GM03348 (cell line): ENCODE measurements around the gene SUCLA2.
A peak's percentile ranks its signal among the peaks of the same experiment; 100 is the strongest.
"Not testable (repeated sequence)": the region's sequence is repeated elsewhere in the genome, so short reads cannot be mapped to it uniquely, and the experiment has no call there.

Source experiments
- DNase-seq: peaks from one replicate; pipeline ENCODE4 v3.0.0; 2012; ENCODE audit warnings: low spot score

The SUCLA2 gene

DNA sequence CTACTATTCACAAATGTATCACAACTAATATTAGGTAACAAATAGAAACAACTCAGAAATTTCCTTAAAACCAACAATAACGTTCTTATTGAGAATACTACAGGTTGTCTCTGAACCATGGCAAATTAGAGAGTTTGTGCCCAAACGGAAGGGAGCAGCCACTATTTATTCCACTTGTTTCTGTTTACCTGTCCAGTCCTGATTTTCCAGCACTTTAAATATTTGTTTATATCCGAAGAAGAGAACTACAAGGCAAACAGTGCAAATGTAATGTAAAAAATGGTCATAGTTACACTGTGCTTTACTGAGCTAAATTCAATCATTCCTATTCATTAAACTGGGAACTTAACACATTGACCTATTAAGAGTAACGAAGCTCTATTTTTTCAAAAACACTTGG, 9.2 kb downstream of the SUCLA2 start:
- no peak for DNase-seq

- no peak for DNase-seq
These were observed 10.1 kb downstream of the SUCLA2 start for GRCh38 chr13:47990920-47991466.

GRCh38 chr13:47990427-47990826, 10.6 kb downstream of the SUCLA2 start:
- DNase-seq = no peak

DNA sequence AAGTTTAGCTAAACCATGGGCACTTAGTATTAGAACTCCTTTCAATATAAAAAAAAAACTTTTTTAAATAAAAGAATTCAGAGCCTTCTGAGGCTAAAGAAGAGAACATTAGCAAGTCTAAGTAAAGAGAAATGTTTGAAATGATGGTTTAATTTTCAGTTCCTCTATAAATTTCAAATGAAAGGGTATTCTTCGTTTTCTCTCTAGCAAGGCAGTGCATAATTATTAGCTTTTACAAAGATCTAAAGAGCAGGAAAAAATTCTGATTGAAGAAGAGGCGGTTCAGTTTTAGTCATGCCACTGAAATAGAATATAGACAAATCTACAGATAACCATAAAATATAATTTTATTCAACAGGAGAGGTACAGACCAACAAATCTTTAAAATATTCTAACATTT, 18.0 kb downstream of the SUCLA2 start:
- no peak for DNase-seq

GRCh38 chr13:47976325-47976724, 24.7 kb downstream of the SUCLA2 start:
- DNase-seq = no peak

GRCh38 chr13:47964863-47965262, 36.2 kb downstream of the SUCLA2 start:
- no peak for DNase-seq

DNA sequence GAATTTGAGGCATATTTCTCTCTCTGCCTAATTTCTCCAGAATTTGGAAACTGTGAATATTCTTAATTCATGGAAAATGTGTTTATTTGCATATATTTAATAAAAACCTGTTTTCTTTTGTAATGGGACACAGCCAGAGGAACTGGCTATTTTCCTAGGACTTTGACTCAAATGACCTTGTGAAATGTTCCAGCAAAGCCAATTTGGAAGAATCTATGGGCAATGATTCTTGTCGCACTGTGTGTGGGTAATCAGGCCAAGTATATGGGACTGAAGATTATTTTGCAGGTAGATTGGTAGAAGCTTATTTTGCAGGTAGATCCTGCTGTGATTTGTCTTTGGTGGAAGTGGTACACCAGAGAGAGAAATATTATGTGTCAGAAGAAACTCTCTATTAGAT, 38.8 kb downstream of the SUCLA2 start:
- no peak for DNase-seq

- no peak for DNase-seq
These were observed 41.4 kb downstream of the SUCLA2 start for GRCh38 chr13:47959468-47960247.

DNA sequence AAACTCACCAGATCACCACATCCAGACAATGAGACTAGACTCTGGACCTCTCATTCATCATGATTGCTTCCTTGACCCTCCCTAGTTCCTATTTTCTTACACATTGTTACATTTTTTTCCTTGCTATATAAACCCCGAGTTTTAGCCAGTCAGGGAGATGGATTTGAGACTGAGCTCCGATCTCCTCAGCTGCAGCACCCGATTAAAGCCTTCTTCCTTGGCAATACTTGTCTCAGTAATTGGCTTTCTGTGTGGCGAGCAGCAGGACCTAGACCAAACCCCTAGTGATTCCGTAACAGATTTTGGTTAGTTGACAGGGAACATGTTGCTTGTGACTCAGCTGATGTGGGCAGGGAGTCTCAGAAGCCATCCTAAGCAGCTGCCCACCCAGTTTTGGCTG, 44.0 kb downstream of the SUCLA2 start:
- DNase-seq = no peak

DNA sequence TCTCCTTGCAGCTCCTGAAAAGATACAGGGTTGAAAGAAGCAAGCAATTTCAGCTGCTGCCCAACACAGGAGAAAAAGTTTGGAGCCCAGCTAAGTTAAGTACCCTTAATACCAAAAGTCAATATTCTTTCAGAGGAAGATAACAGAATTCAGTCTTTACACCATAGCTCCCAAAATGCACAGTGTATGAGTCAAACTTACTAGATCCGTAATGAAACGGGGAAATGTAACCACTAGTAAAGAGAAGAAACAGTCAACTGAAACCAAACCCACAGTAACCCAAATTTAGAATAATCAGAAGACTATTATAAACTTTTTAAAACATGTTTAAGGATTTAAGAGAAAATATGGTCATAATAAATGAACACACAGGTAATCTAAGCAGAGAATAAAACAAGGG, 45.2 kb downstream of the SUCLA2 start:
- DNase-seq = no peak

DNA sequence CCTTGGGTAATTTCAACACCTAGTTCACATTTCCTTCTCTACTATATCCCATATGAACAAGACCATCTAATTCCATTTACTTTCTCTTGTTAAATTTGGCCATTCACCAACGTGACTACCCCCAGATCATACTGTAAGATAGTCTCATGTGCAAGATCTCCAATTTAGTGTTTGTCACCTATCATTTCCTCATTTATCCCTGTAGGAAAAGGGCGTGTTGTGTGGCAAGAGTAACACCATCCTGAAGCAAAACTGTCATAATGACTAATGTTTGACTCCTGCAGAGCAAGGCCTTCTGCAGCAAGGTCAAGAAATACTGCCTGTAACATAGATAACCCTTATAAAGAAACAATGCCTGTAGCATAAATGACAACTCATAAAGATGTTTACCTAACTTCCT, 51.3 kb downstream of the SUCLA2 start:
- no peak for DNase-seq

GRCh38 chr13:47945738-47946137, 55.3 kb downstream of the SUCLA2 start:
- peak; percentile 58 for DNase-seq

DNA sequence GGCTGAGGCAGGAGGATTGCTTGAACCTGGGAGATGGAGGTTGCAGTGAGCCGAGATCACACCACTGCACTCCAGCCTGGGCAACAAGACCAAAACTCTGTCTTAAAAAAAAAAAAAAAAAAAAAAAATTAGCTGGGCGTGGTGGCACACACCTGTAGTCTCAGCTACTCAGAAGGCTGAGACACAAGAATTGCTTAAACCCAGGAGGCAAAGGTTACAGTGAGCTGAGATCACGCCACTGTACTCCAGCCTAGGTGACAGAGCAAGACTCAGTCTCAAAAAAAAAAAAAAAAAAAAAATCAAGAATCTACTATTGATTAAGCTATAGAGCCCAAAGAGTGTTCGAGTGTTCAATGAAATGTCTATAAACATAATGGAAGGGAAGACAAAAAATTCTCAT, 55.9 kb downstream of the SUCLA2 start:
- not testable (repeated sequence) for DNase-seq

GRCh38 chr13:47934371-47934770, 66.7 kb downstream of the SUCLA2 start:
- DNase-seq = no peak

GRCh38 chr13:47932950-47933923, 67.8 kb downstream of the SUCLA2 start:
- no peak for DNase-seq

DNA sequence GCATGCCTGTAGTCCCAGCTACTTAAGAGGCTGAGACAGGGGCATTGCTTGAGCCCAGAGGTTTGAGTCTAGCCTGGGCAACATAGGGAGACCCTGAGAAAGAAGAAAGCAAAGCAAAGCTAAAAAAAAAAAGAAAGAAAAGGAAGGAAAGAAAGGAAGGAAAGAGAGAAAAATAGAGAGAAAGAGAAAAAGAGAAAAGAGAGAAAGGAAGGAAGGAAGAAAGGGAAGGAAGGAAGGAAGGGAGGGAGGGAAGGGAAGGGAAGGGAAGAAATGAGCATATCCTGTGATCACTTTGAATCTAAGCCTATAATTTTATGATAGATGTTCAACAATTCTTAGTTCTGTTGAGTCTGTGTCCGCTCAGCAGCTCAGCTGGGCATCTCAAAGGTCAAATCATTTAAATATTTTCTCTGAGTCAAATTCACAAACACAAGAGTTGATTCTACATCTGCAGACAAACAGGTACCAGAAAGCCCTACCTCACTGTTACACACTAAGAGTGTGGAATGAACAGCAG, 70.4 kb downstream of the SUCLA2 start:
- no peak for DNase-seq

DNA sequence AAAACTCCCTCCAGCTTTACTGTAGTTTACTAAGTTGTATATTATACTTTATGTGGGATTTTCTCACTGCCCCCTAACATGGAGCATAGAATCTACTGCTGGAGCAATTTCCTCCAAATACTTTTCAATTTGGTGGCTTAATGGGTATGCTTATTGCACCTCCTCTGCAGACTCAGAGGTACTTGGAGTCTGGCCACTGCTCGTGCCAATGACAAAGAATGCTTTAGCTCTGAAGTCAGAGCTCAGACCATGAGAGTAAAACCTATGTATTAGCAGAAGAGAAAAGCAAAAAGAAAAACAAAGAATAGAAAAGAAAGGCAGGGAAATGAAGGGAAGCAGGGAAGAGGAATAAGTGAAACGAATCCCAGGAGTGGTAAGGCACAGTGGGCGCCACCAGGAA, 71.9 kb downstream of the SUCLA2 start:
- peak; percentile 22 for DNase-seq

DNA sequence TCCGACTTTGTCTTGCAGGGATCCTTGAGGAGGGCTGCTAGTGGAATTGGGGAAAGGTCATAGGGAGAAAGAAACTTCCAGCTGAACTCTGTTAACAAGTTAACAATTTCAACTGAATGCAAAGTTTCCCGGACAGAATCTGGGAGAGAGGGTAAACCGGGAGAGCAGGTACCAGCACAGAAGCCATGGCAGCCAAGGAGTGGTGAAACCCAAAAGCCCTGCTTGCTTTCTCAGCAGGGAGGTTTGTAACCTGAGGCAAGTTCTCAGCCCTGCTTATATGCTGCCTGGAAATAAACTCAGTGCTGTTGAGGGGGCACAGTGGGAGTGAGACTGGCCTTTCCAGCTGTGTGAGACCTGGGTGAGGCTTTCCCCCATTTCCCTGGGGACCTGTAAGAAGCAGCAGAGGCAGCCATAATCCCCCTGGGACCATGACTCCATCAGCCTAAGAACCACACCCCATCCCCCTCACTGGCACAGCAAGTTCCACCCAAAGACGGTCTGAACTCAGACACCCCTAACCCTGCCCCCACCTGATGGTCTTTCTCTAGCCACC, 84.0 kb downstream of the SUCLA2 start:
- DNase-seq = no peak

- no peak for DNase-seq
These were observed 92.7 kb downstream of the SUCLA2 start for GRCh38 chr13:47908197-47908902.

GRCh38 chr13:47904891-47905290, 96.2 kb downstream of the SUCLA2 start:
- DNase-seq = no peak

DNA sequence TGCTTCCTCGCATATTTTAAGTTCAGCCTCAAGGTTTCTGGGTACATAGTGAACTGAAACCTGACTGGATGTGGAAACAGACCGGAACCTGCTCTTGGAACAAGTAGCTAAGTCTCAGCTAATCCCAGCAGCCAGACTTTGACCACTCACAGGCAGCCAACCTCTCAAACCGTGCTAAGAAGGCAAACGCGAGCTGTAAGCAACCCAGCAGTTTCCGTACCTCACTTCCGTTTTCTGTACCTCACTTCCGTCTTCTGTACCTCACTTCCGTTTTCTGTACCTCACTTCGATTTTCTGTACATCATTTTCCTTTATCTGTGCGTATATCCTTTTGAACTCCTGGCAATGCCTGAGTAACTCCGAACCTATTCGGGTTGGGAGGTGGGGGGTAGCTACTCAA, 96.8 kb downstream of the SUCLA2 start:
- DNase-seq = no peak

DNA sequence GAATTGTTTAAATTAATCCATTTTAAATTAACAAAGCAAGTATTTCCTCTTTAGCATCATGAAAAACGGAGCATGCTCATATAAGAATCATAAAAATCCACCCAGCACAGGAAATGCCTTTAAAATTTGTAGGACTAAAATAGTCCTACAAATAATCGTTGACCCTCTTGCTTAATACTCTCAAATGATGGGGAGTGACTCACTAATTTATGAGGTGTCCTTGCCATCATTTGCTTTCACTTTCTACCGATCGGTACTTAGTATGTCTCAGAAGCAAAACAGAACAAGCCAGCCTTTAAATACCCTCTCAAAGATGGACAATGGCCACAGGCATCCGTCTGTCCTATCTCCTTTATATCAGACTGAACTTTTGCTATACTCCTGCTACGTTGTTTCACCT, 97.2 kb downstream of the SUCLA2 start:
- DNase-seq = peak; percentile 74
